Activated CD4-positive, alpha-beta T cell treated with anti-CD3 and anti-CD28 coated beads for 36 hours (primary cell): Measurements from ENCODE around the gene TP53I11. TPM values are rescaled to one million over a fixed set of nuclear protein-coding genes. Genes with fewer than 3 reads are reported as not detected.
A peak's percentile ranks its signal among the peaks of the same experiment; 100 is the strongest.

Experiments used
- ATAC-seq: fragments of 200-7000 bp; cut with Tn5 transposase; one replicate; pipeline ENCODE4 v1.10.0; 2021; ENCODE audit warnings: mild to moderate bottlenecking, moderate library complexity
- CTCF ChIA-PET: fragments of 350-600 bp; sonication (Branson Sonifier 250); formaldehyde crosslinking; loops from one replicate; lab custom pipeline; 2021; ENCODE audit warnings: antibody characterized with exemption; lab: Charles Lee
- POLR2A ChIA-PET: fragments of 350-600 bp; sonication (Branson Sonifier 250); formaldehyde crosslinking; loops from one replicate; lab custom pipeline; 2021; ENCODE audit warnings: antibody characterized with exemption, inconsistent platforms; lab: Charles Lee
- DNase-seq: peaks from one replicate; pipeline ENCODE4 v3.0.0-alpha.2; 2020
- H3K27ac Mint-ChIP-seq: one replicate; pipeline ENCODE4 v1.8.0; 2021; ENCODE audit warnings: mixed read lengths
- H3K27me3 Mint-ChIP-seq: one replicate; pipeline ENCODE4 v1.8.0; 2021; ENCODE audit warnings: mixed read lengths
- H3K36me3 Mint-ChIP-seq: one replicate; pipeline ENCODE4 v1.8.0; 2021; ENCODE audit warnings: low read depth, mixed read lengths
- H3K4me1 Mint-ChIP-seq: one replicate; pipeline ENCODE4 v1.8.0; 2021; ENCODE audit warnings: mixed read lengths
- H3K4me3 Mint-ChIP-seq: one replicate; pipeline ENCODE4 v1.8.0; 2021; ENCODE audit warnings: mild to moderate bottlenecking, moderate library complexity, mixed read lengths
- H3K9me3 Mint-ChIP-seq: one replicate; pipeline ENCODE4 v1.8.0; 2021; ENCODE audit warnings: low read depth, mixed read lengths
- intact Hi-C, 2 experiments: fragments of 100-400 bp; cut with DNase I in 1 of 2; cut with micrococcal nuclease in 1 of 2; formaldehyde crosslinking; loops; one replicate each; pipeline versions ENCODE4 v1.14.2 to v1.15.1; 2022 to 2024; cut with DNase I, micrococcal nuclease
- total RNA-seq, 2 experiments: library from RNA; stranded (reverse); gene quantifications; one replicate each; pipeline ENCODE4 v1.2.3, GENCODE V29; 2021

The TP53I11 gene
- total RNA-seq, 2 experiments from 2014 or later = 14.3 to 15.8 TPM

GRCh38 chr11:44978274-44978960, 27.7 kb upstream of the TP53I11 start:
- no peaks in the 10 kb centered on the region for H3K9me3 Mint-ChIP-seq
- ChIA-PET POLR2A (no interaction called here), CTCF (interaction anchor here (1.2 to 2.3 kb wide), 3 partner anchors 42 to 177 kb away, joined by 3 to 5 read pairs (median 3); no protein-coding TSS in a partner anchor)
- DNase-seq = no peak
- ATAC-seq = no peak
- no peak overlapping the region for H3K4me3 Mint-ChIP-seq
- no peak overlapping the region for H3K27ac Mint-ChIP-seq
- intact Hi-C loops = no loop called here
- H3K4me1 Mint-ChIP-seq = peaks cover 10% of the 10 kb centered on the region
- H3K27me3 Mint-ChIP-seq = no peaks in the 10 kb centered on the region
- no peaks in the 10 kb centered on the region for H3K36me3 Mint-ChIP-seq

GRCh38 chr11:44977493-44977984, 26.9 kb upstream of the TP53I11 start:
- intact Hi-C loops = no loop called here
- no peak overlapping the region for H3K4me3 Mint-ChIP-seq
- H3K27ac Mint-ChIP-seq = peak overlapping the region; percentile 5
- no peak for DNase-seq
- ChIA-PET CTCF (interaction anchor here (0.9 to 2.3 kb wide), 3 partner anchors 41 to 127 kb away, joined by 3 to 5 read pairs (median 3); no protein-coding TSS in a partner anchor), POLR2A (no interaction called here)
- no peaks in the 10 kb centered on the region for H3K27me3 Mint-ChIP-seq
- peak; percentile 34 for ATAC-seq
- H3K36me3 Mint-ChIP-seq = no peaks in the 10 kb centered on the region
- no peaks in the 10 kb centered on the region for H3K9me3 Mint-ChIP-seq
- peaks cover 10% of the 10 kb centered on the region for H3K4me1 Mint-ChIP-seq

- no peaks in the 10 kb centered on the region for H3K9me3 Mint-ChIP-seq
- peaks cover 10% of the 10 kb centered on the region for H3K4me1 Mint-ChIP-seq
- CTCF ChIA-PET = interaction anchor here (0.6 to 2.3 kb wide), 5 partner anchors 40 to 555 kb away, joined by 3 to 6 read pairs (median 4); no protein-coding TSS in a partner anchor
- ATAC-seq (no peak), DNase-seq (no peak)
- H3K4me3 Mint-ChIP-seq = no peak overlapping the region
- H3K27ac Mint-ChIP-seq = no peak overlapping the region
- H3K27me3 Mint-ChIP-seq = no peaks in the 10 kb centered on the region
- intact Hi-C loops = no loop called here
- H3K36me3 Mint-ChIP-seq = no peaks in the 10 kb centered on the region
- POLR2A ChIA-PET = no interaction called here
Observed at GRCh38 chr11:44976576-44976975, 25.9 kb upstream of the TP53I11 start.

GRCh38 chr11:44974402-44975000, 23.8 kb upstream of the TP53I11 start:
- no peaks in the 10 kb centered on the region for H3K9me3 Mint-ChIP-seq
- H3K27me3 Mint-ChIP-seq = no peaks in the 10 kb centered on the region
- intact Hi-C loops = no loop called here
- peaks cover 3% of the 10 kb centered on the region for H3K4me1 Mint-ChIP-seq
- no peaks in the 10 kb centered on the region for H3K36me3 Mint-ChIP-seq
- POLR2A ChIA-PET = no interaction called here
- no peak overlapping the region for H3K27ac Mint-ChIP-seq
- CTCF ChIA-PET = no interaction called here
- ATAC-seq = no peak
- DNase-seq = no peak
- H3K4me3 Mint-ChIP-seq = no peak overlapping the region

- Mint-ChIP-seq H3K4me1 (no peaks in the 10 kb centered on the region), H3K36me3 (no peaks in the 10 kb centered on the region), H3K4me3 (no peak overlapping the region), H3K27ac (no peak overlapping the region), H3K27me3 (no peaks in the 10 kb centered on the region), H3K9me3 (no peaks in the 10 kb centered on the region)
- DNase-seq (no peak), ATAC-seq (no peak)
- ChIA-PET CTCF (no interaction called here), POLR2A (no interaction called here)
- intact Hi-C loops = no loop called here
Observed at GRCh38 chr11:44973632-44974401, 23.1 kb upstream of the TP53I11 start.

- ChIA-PET CTCF (no interaction called here), POLR2A (no interaction called here)
- Mint-ChIP-seq H3K27ac (no peak overlapping the region), H3K4me1 (no peaks in the 10 kb centered on the region), H3K27me3 (no peaks in the 10 kb centered on the region), H3K36me3 (no peaks in the 10 kb centered on the region), H3K9me3 (no peaks in the 10 kb centered on the region), H3K4me3 (no peak overlapping the region)
- intact Hi-C loops = no loop called here
- ATAC-seq (no peak), DNase-seq (no peak)
Observed at GRCh38 chr11:44972746-44973435, 22.2 kb upstream of the TP53I11 start.

GRCh38 chr11:44971185-44971584, 20.5 kb upstream of the TP53I11 start:
- Mint-ChIP-seq H3K27ac (no peak overlapping the region), H3K4me1 (no peaks in the 10 kb centered on the region), H3K36me3 (no peaks in the 10 kb centered on the region), H3K4me3 (no peak overlapping the region), H3K27me3 (no peaks in the 10 kb centered on the region), H3K9me3 (no peaks in the 10 kb centered on the region)
- ChIA-PET CTCF (interaction anchor here (0.9 kb wide), 1 partner anchor 35 kb away, joined by 3 read pairs; no protein-coding TSS in a partner anchor), POLR2A (no interaction called here)
- intact Hi-C loops = no loop called here
- DNase-seq (no peak), ATAC-seq (no peak)

- Mint-ChIP-seq H3K4me1 (no peaks in the 10 kb centered on the region), H3K27me3 (no peaks in the 10 kb centered on the region), H3K27ac (no peak overlapping the region), H3K36me3 (no peaks in the 10 kb centered on the region), H3K4me3 (no peak overlapping the region), H3K9me3 (no peaks in the 10 kb centered on the region)
- intact Hi-C loops = no loop called here
- no peak for ATAC-seq
- DNase-seq = no peak
- ChIA-PET POLR2A (no interaction called here), CTCF (interaction anchor here (0.5 to 1.2 kb wide), 3 partner anchors 43 to 1339 kb away, joined by 3 to 6 read pairs (median 4); no protein-coding TSS in a partner anchor)
Observed at GRCh38 chr11:44970293-44970692, 19.6 kb upstream of the TP53I11 start.

GRCh38 chr11:44969651-44970252, 19.1 kb upstream of the TP53I11 start:
- H3K36me3 Mint-ChIP-seq = no peaks in the 10 kb centered on the region
- ChIA-PET POLR2A (no interaction called here), CTCF (interaction anchor here (0.5 to 1.2 kb wide), 3 partner anchors 43 to 1340 kb away, joined by 3 to 6 read pairs (median 4); no protein-coding TSS in a partner anchor)
- H3K27me3 Mint-ChIP-seq = no peaks in the 10 kb centered on the region
- ATAC-seq (no peak), DNase-seq (no peak)
- intact Hi-C loops = no loop called here
- no peak overlapping the region for H3K4me3 Mint-ChIP-seq
- no peaks in the 10 kb centered on the region for H3K4me1 Mint-ChIP-seq
- H3K27ac Mint-ChIP-seq = no peak overlapping the region
- no peaks in the 10 kb centered on the region for H3K9me3 Mint-ChIP-seq

- CTCF ChIA-PET = no interaction called here
- H3K36me3 Mint-ChIP-seq = no peaks in the 10 kb centered on the region
- H3K4me3 Mint-ChIP-seq = no peak overlapping the region
- no peak overlapping the region for H3K27ac Mint-ChIP-seq
- DNase-seq (no peak), ATAC-seq (no peak)
- no peaks in the 10 kb centered on the region for H3K27me3 Mint-ChIP-seq
- no peaks in the 10 kb centered on the region for H3K9me3 Mint-ChIP-seq
- intact Hi-C loops = no loop called here
- no peaks in the 10 kb centered on the region for H3K4me1 Mint-ChIP-seq
- POLR2A ChIA-PET = no interaction called here
Observed at GRCh38 chr11:44968510-44968909, 17.8 kb upstream of the TP53I11 start.
